Coronary artery (tissue), 2 donors: ENCODE results near the gene TMEM213.

Source experiments
- DNase-seq: peaks from one replicate; pipeline ENCODE4 v3.0.0-alpha.2; 2017; ENCODE audit warnings: low spot score
- H3K27ac ChIP-seq, 2 donors: fragments of 200-600 bp; sonication (generic); one replicate each; pipeline ENCODE4 v1.5.1; 2016 to 2019
- H3K4me3 ChIP-seq: fragments of 200-600 bp; sonication (generic); 2 replicates; pipeline ENCODE4 v1.5.1; 2016; ENCODE audit warnings: mild to moderate bottlenecking, moderate library complexity
- TF ChIP-seq, protein P1 (sequence below): fragments of 200-600 bp; sonication (generic); IDR thresholded peaks from one replicate; pipeline ENCODE4 v1.5.1; 2019; ENCODE audit warnings: antibody characterized with exemption

The TMEM213 gene

DNA sequence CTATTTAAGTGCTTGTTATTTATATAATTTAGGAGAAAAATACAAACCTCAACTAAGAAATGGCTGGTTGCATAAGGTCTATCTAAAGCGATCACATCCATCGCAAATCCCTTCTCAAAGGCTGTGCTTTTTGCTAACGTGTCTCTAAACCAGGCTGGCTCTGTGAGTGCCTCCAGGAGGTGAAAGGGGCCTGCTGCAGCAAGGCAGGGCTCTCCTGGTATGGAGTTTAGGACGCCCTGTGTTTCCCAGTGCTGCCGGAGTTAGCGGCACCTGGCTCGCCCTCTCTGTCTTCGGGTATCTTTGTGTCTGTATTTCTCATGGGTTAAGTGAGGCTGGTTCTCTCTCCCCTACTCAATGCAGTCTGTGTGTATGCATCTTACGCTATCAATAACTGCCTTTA is 68.6 kb downstream of the TMEM213 start:
- Histone ChIP-seq H3K4me3 (no peak overlapping the region), H3K27ac (no peak overlapping the region)
- TF ChIP-seq, protein P1, sequence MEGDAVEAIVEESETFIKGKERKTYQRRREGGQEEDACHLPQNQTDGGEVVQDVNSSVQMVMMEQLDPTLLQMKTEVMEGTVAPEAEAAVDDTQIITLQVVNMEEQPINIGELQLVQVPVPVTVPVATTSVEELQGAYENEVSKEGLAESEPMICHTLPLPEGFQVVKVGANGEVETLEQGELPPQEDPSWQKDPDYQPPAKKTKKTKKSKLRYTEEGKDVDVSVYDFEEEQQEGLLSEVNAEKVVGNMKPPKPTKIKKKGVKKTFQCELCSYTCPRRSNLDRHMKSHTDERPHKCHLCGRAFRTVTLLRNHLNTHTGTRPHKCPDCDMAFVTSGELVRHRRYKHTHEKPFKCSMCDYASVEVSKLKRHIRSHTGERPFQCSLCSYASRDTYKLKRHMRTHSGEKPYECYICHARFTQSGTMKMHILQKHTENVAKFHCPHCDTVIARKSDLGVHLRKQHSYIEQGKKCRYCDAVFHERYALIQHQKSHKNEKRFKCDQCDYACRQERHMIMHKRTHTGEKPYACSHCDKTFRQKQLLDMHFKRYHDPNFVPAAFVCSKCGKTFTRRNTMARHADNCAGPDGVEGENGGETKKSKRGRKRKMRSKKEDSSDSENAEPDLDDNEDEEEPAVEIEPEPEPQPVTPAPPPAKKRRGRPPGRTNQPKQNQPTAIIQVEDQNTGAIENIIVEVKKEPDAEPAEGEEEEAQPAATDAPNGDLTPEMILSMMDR = no peak
- DNase-seq = no peak

DNA sequence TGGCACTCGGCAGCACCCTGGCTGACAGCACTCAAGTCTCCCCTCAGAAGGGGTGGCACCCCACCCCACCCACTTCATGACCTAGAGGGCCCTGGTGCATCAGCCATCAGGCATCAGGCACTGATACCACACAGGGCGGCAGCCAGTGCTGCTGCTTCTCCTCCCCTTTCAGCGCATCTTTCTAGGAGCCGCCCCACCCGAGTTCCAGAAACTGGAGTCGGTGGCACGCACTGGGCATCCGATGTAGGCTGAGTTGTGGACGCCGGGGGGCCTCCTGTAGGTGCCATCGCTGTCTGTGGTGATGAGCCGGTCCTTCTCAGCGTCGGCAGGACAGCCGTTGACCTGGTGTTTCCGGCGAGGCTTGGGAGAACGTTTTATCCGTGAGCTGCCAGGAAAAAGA is 70.0 kb downstream of the TMEM213 start:
- no peak for DNase-seq
- Histone ChIP-seq H3K4me3 (no peak overlapping the region), H3K27ac (no peak overlapping the region)
- TF ChIP-seq, protein P1 = no peak

DNA sequence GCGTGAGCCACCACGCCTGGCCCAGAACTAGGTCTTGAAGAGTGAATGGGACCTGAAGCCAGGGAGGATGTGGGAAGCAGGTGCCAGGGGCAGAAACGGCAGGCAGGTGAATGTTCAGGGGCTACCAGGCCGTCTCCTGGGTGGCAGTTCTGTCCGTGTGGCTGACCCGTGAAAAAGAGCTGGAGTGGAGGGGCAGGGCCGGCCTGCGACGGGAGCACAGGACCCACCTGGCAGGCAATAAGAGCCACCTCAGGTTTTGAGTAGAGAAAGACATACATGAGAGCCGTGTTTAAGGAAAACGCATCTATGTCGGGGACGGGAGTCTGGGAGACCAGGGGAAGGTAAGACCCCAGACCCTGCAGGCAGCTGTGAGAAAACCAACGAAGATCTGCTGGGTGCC is 70.9 kb downstream of the TMEM213 start:
- no peak for DNase-seq
- TF ChIP-seq, protein P1 = no peak
- no peak overlapping the region for H3K4me3 ChIP-seq

DNA sequence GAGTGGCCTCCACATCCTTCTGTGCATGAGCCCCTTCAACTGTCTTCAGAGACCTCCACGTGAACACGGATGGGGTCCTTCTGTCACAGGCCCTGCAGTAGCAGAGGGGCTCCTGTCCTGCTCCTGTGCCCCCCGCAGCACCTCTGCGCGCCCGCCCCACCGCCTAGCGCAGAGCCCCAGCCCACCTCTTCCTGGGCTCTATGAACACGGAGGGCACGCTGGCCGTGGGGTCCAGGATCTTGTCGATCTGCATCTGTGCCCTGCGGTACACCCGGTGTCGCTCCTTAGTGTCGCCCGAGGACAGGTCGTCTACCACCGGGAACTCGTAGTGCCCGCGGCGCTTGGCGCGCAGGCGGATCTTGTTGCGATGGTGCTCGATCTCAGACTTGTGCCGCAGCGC is 71.6 kb downstream of the TMEM213 start:
- DNase-seq = no peak
- H3K27ac ChIP-seq = no peak overlapping the region
- TF ChIP-seq, protein P1 = no peak
- no peak overlapping the region for H3K4me3 ChIP-seq

More for the DNA sequence above, 70.9 kb downstream of the TMEM213 start:
- no peak overlapping the region for H3K27ac ChIP-seq

DNA sequence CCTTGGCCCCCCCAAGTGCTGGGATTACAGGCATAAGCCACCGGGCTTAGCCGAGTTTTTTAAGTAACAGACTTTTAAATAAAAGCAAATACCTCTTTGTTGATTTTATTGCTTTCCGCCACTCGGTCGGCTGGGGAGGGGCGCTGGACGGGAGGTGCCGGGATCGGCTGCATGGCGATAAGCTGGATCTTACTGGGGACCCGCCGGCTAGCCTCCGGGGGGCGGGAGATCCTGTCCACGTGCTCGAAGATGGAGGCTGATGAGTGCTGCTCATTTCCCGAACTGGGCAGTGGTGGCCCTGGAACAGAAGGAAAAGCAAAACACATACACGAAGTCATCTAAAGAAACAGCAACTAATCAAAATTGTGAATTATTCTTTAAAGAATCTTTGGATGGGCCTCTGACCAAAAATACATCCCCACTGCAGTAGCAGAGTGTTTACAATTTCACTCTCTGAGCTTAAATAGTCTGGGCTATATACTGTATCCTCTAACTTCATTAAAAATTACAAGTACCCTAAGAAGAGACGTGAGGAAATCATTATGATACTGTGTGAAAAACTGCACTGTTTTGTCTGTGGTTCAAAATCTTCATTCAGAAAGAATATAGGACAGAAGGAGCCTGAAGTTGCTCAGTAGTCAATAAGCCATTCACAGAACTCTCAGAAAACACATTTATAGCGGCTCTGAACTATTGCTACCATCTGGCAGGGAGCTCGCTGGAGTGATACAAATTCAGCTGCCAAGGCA is 73.4 kb downstream of the TMEM213 start:
- H3K27ac ChIP-seq = no peak overlapping the region
- TF ChIP-seq, protein P1 = no peak
- DNase-seq = peak; percentile 45
- H3K4me3 ChIP-seq = no peak overlapping the region

DNA sequence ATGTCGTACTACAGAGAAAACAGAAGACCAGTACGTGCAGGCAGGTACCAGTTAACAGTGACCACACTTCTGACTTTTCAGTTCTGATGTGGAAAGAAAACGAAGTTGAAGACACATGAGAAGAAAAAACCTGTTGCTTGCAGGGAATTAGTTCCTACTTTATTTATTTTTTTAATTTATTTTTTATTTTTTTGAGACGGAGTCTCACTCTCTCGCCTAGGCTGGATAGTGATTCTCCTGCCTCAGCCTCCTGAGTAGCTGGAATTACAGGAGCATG is 74.0 kb downstream of the TMEM213 start:
- Histone ChIP-seq H3K27ac (no peak overlapping the region), H3K4me3 (no peak overlapping the region)
- TF ChIP-seq, protein P1 = no peak
- no peak for DNase-seq

DNA sequence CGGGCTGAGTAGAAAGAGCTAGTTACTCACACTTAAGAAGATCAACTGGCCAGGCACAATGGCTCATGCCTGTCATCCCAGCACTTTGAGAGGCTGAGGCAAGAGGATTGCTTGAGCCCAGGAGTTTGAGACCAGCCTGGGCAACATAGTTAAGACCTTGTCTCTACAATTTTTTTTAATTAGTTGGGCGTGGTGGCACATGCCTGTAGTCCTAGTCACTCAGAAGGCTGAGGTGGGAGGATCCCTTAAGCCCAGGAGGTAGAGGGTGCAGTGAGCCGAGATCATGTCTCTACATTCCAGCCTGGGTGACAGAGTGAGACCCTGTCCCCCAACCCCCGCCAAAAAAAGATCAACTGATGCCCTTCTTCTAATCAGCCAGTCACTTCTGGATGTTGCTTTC is 74.8 kb downstream of the TMEM213 start:
- no peak overlapping the region for H3K4me3 ChIP-seq
- TF ChIP-seq, protein P1 = no peak
- no peak overlapping the region for H3K27ac ChIP-seq
- DNase-seq = peak; percentile 8
